Measurements from ENCODE around the gene OCEL1. TPM values are rescaled to one million over a fixed set of nuclear protein-coding genes. Genes with fewer than 3 reads are reported as not detected.

OCEL1 gene
- polyA plus RNA-seq, 1 donor from 2014 or later = 1.9 TPM

DNA sequence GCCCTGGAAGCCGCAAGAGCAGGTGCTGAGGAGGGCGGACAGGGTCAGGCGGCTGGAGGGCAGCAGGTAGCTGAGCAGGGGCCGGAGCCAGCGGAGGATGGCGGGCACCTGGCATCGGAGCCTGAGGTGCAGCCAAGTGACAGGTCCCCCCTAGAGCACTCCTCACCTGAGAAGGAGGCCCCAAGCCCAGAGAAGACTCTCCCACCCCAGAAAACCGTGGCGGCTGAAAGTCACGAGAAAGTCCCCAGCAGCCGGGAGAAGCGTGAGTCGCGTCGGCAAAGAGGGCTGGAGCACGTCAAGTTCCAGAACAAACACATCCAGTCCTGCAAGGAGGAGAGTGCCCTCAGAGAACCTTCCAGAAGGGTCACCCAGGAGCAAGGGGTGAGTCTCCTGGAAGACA, 31.4 kb upstream of the OCEL1 start (continued):
- no peak for TF ChIP-seq EP300 (conservative IDR thresholded peaks at IDR 0.05; ENCODE audit: poor library complexity, severe bottlenecking)

DNA sequence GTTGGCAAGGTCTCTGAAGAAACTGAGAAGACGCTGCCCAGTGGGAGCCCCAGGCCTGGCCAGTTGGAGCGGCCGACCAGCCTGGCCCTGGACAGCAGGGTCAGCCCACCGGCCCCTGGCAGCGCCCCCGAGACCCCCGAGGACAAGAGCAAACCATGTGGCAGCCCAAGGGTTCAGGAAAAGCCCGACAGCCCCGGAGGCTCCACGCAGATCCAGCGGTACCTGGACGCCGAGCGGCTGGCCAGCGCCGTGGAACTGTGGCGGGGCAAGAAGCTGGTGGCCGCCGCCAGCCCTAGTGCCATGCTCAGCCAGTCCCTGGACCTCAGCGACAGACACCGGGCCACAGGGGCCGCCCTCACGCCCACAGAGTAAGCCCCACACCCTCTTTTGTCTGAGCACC, 30.9 kb upstream of the OCEL1 start:
- Histone ChIP-seq H3K36me3 (ENCODE audit: insufficient read depth, low read length) (no peaks in the 10 kb centered on the region), H3K9me2 (ENCODE audit: insufficient read depth, low read length) (no peaks in the 10 kb centered on the region), H3K79me2 (replicated peaks; ENCODE audit: insufficient read depth, low read length) (no peaks in the 10 kb centered on the region), H3K9ac (ENCODE audit: low read length) (no peak overlapping the region), H3K4me2 (ENCODE audit: low read length) (no peak overlapping the region), H2AFZ (ENCODE audit: low read depth, low read length) (no peak overlapping the region), H3K4me3 (ENCODE audit: low read length) (no peak overlapping the region), H3F3A (ENCODE audit: insufficient read depth, low read length, poor library complexity, severe bottlenecking) (no peaks in the 10 kb centered on the region), H3K9me3 (ENCODE audit: low read length) (no peaks in the 10 kb centered on the region), H3K27ac (ENCODE audit: low read length) (no peak overlapping the region), H4K20me1 (ENCODE audit: insufficient read depth) (no peaks in the 10 kb centered on the region), H3K27me3 (ENCODE audit: insufficient read depth, low read depth, low read length) (no peaks in the 10 kb centered on the region)
- no peak for TF ChIP-seq MXI1 (conservative IDR thresholded peaks at IDR 0.05; ENCODE audit: poor library complexity, severe bottlenecking)
- no peak for TF ChIP-seq REST (IDR thresholded peaks at IDR 0.05; ENCODE audit: borderline replicate concordance)
- TF ChIP-seq EP300 (conservative IDR thresholded peaks at IDR 0.05; ENCODE audit: poor library complexity, severe bottlenecking) = no peak
- no peak for TF ChIP-seq RAD21 (conservative IDR thresholded peaks at IDR 0.05)
- TF ChIP-seq EZH2 (IDR thresholded peaks at IDR 0.05; ENCODE audit: borderline replicate concordance, insufficient read depth, low read length, poor library complexity, severe bottlenecking) = no peak
- TF ChIP-seq POLR2AphosphoS5 (IDR thresholded peaks at IDR 0.05) = no peak
- TF ChIP-seq TAF1 (IDR thresholded peaks at IDR 0.05; ENCODE audit: low read depth) = no peak
- no peak for TF ChIP-seq SMC3 (conservative IDR thresholded peaks at IDR 0.05; ENCODE audit: poor library complexity)
- TF ChIP-seq, protein P1, sequence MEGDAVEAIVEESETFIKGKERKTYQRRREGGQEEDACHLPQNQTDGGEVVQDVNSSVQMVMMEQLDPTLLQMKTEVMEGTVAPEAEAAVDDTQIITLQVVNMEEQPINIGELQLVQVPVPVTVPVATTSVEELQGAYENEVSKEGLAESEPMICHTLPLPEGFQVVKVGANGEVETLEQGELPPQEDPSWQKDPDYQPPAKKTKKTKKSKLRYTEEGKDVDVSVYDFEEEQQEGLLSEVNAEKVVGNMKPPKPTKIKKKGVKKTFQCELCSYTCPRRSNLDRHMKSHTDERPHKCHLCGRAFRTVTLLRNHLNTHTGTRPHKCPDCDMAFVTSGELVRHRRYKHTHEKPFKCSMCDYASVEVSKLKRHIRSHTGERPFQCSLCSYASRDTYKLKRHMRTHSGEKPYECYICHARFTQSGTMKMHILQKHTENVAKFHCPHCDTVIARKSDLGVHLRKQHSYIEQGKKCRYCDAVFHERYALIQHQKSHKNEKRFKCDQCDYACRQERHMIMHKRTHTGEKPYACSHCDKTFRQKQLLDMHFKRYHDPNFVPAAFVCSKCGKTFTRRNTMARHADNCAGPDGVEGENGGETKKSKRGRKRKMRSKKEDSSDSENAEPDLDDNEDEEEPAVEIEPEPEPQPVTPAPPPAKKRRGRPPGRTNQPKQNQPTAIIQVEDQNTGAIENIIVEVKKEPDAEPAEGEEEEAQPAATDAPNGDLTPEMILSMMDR (IDR thresholded peaks at IDR 0.05; ENCODE audit: poor library complexity, severe bottlenecking) = no peak

- Histone ChIP-seq H2AFZ (ENCODE audit: low read depth, low read length) (no peak overlapping the region), H3K27me3 (ENCODE audit: insufficient read depth, low read depth, low read length) (no peaks in the 10 kb centered on the region), H3K27ac (ENCODE audit: low read length) (no peak overlapping the region), H3K9ac (ENCODE audit: low read length) (no peak overlapping the region), H3K4me2 (ENCODE audit: low read length) (no peak overlapping the region), H4K20me1 (ENCODE audit: insufficient read depth) (no peaks in the 10 kb centered on the region), H3K36me3 (ENCODE audit: insufficient read depth, low read length) (no peaks in the 10 kb centered on the region), H3K79me2 (replicated peaks; ENCODE audit: insufficient read depth, low read length) (no peaks in the 10 kb centered on the region), H3F3A (ENCODE audit: insufficient read depth, low read length, poor library complexity, severe bottlenecking) (no peaks in the 10 kb centered on the region), H3K9me3 (ENCODE audit: low read length) (no peaks in the 10 kb centered on the region), H3K9me2 (ENCODE audit: insufficient read depth, low read length) (no peaks in the 10 kb centered on the region), H3K4me3 (ENCODE audit: low read length) (no peak overlapping the region)
- TF ChIP-seq, protein P1 (IDR thresholded peaks at IDR 0.05; ENCODE audit: poor library complexity, severe bottlenecking) = no peak
- TF ChIP-seq EZH2 (IDR thresholded peaks at IDR 0.05; ENCODE audit: borderline replicate concordance, insufficient read depth, low read length, poor library complexity, severe bottlenecking) (no peak), RAD21 (conservative IDR thresholded peaks at IDR 0.05) (no peak), POLR2AphosphoS5 (IDR thresholded peaks at IDR 0.05) (no peak), EP300 (conservative IDR thresholded peaks at IDR 0.05; ENCODE audit: poor library complexity, severe bottlenecking) (no peak), REST (IDR thresholded peaks at IDR 0.05; ENCODE audit: borderline replicate concordance) (no peak), TAF1 (IDR thresholded peaks at IDR 0.05; ENCODE audit: low read depth) (no peak), SMC3 (conservative IDR thresholded peaks at IDR 0.05; ENCODE audit: poor library complexity) (no peak), MXI1 (conservative IDR thresholded peaks at IDR 0.05; ENCODE audit: poor library complexity, severe bottlenecking) (no peak)
Observed at GRCh38 chr19:17196610-17197009, 29.4 kb upstream of the OCEL1 start.
